Fibroblast of gingiva (primary cell): ENCODE data around the gene PRKCA.

Source experiments
- DNase-seq: peaks from one replicate; pipeline ENCODE4 v3.0.0-alpha.2; 2011; ENCODE audit warnings: low read depth

The PRKCA gene

GRCh38 chr17:66810951-66811682 is 508.7 kb downstream of the PRKCA start:
- no peak for DNase-seq

- DNase-seq: no peak
Observed at GRCh38 chr17:66811683-66812054, 509.3 kb downstream of the PRKCA start.

- no peak for DNase-seq
Observed at GRCh38 chr17:66812571-66812970, 510.2 kb downstream of the PRKCA start.

GRCh38 chr17:66813296-66813695 is 510.9 kb downstream of the PRKCA start:
- DNase-seq: no peak

GRCh38 chr17:66814026-66814425 is 511.6 kb downstream of the PRKCA start:
- no peak for DNase-seq

- DNase-seq: no peak
Observed at GRCh38 chr17:66814570-66814969, 512.2 kb downstream of the PRKCA start.

GRCh38 chr17:66817750-66818149 is 515.3 kb downstream of the PRKCA start:
- DNase-seq: no peak

GRCh38 chr17:66819466-66819865 is 517.1 kb downstream of the PRKCA start:
- DNase-seq: no peak

GRCh38 chr17:66822009-66822408 is 519.6 kb downstream of the PRKCA start:
- DNase-seq: no peak

- no peak for DNase-seq
Observed at GRCh38 chr17:66826856-66827255, 524.4 kb downstream of the PRKCA start.

- peak; percentile 45 for DNase-seq
Observed at GRCh38 chr17:66829386-66829864, 527.0 kb downstream of the PRKCA start.

GRCh38 chr17:66829883-66830282 is 527.5 kb downstream of the PRKCA start:
- DNase-seq: no peak

GRCh38 chr17:66830451-66830850 is 528.0 kb downstream of the PRKCA start:
- DNase-seq: no peak

- no peak for DNase-seq
Observed at GRCh38 chr17:66831383-66832210, 529.2 kb downstream of the PRKCA start.

GRCh38 chr17:66833201-66833600 is 530.8 kb downstream of the PRKCA start:
- no peak for DNase-seq

- DNase-seq: no peak
Observed at GRCh38 chr17:66834426-66834918, 532.1 kb downstream of the PRKCA start.

- no peak for DNase-seq
Observed at GRCh38 chr17:66834919-66835454, 532.6 kb downstream of the PRKCA start, which contains the start of gene CACNG5. Gene CACNG5, plus strand, starts transcription at chr17:66835117. Its CDS starts 42,216 bp downstream, at chr17:66877333.

GRCh38 chr17:66835476-66835875 is 533.1 kb downstream of the PRKCA start:
- DNase-seq: no peak

- DNase-seq: no peak
Observed at GRCh38 chr17:66836063-66837005, 533.9 kb downstream of the PRKCA start.

GRCh38 chr17:66837226-66837625 is 534.8 kb downstream of the PRKCA start:
- DNase-seq: no peak

- no peak for DNase-seq
Observed at GRCh38 chr17:66837885-66838665, 535.7 kb downstream of the PRKCA start.
